GM21367 (cell line): ENCODE measurements around the gene MAD1L1.

Experiments
- ATAC-seq: cut with Tn5 transposase; IDR thresholded peaks from one replicate; pipeline ENCODE4 v1.9.1; 2021; ENCODE audit not compliant: unreplicated experiment

The MAD1L1 gene

GRCh38 chr7:1814089-1814811, 418.5 kb downstream of the MAD1L1 start:
- no peak for ATAC-seq

GRCh38 chr7:1813394-1814088, 419.2 kb downstream of the MAD1L1 start:
- ATAC-seq: no peak

- ATAC-seq: no peak
Observed at GRCh38 chr7:1812509-1813393, 420.0 kb downstream of the MAD1L1 start.

- ATAC-seq: no peak
Observed at GRCh38 chr7:1811850-1812508, 420.8 kb downstream of the MAD1L1 start.

- no peak for ATAC-seq
Observed at GRCh38 chr7:1810961-1811849, 421.5 kb downstream of the MAD1L1 start.

GRCh38 chr7:1810521-1810920, 422.2 kb downstream of the MAD1L1 start:
- no peak for ATAC-seq

- no peak for ATAC-seq
Observed at GRCh38 chr7:1809601-1810258, 423.0 kb downstream of the MAD1L1 start.

GRCh38 chr7:1809070-1809469, 423.7 kb downstream of the MAD1L1 start:
- ATAC-seq: no peak

GRCh38 chr7:1807821-1808600, 424.7 kb downstream of the MAD1L1 start:
- no peak for ATAC-seq

GRCh38 chr7:1806354-1806753, 426.4 kb downstream of the MAD1L1 start:
- ATAC-seq: no peak

- ATAC-seq: no peak
Observed at GRCh38 chr7:1804310-1804709, 428.4 kb downstream of the MAD1L1 start.

GRCh38 chr7:1802899-1803298, 429.8 kb downstream of the MAD1L1 start:
- no peak for ATAC-seq

- ATAC-seq: no peak
Observed at GRCh38 chr7:1800902-1801301, 431.8 kb downstream of the MAD1L1 start.

GRCh38 chr7:1798191-1798590, 434.6 kb downstream of the MAD1L1 start:
- ATAC-seq: no peak

GRCh38 chr7:1794888-1795542, 437.7 kb downstream of the MAD1L1 start:
- no peak for ATAC-seq

GRCh38 chr7:1787681-1788235, 445.0 kb downstream of the MAD1L1 start:
- no peak for ATAC-seq

GRCh38 chr7:1787241-1787640, 445.5 kb downstream of the MAD1L1 start:
- ATAC-seq: no peak

- ATAC-seq: no peak
Observed at GRCh38 chr7:1785839-1786238, 446.9 kb downstream of the MAD1L1 start.
